HepG2 (cell line): Measurements from ENCODE around the gene RTEL1. TPM values are rescaled to one million over a fixed set of nuclear protein-coding genes. Genes with fewer than 3 reads are reported as not detected.
A peak's percentile ranks its signal among the peaks of the same experiment; 100 is the strongest.

Source experiments
- BRCA1 ChIP-seq: sonication (generic); formaldehyde crosslinking; IDR thresholded peaks from 2 replicates; pipeline ENCODE4 v1.4.0; 2020; ENCODE audit warnings: missing genetic modification reagents
- CBFB ChIP-seq: sonication (generic); formaldehyde crosslinking; IDR thresholded peaks from 2 replicates; pipeline ENCODE4 v1.4.0; 2020; ENCODE audit warnings: missing genetic modification reagents
- ESRRA ChIP-seq: sonication (generic); formaldehyde crosslinking; IDR thresholded peaks from 2 replicates; pipeline ENCODE4 v1.5.1; 2020; ENCODE audit warnings: mild to moderate bottlenecking, low read depth, missing genetic modification reagents
- EZH2 ChIP-seq: conservative IDR thresholded peaks from 2 replicates; pipeline ENCODE4 v1.6.1; 2012; ENCODE audit warnings: mild to moderate bottlenecking, low read depth, low read length, moderate library complexity
- HOXA9 ChIP-seq: sonication (generic); formaldehyde crosslinking; IDR thresholded peaks from 2 replicates; pipeline ENCODE4 v1.8.1; 2022; ENCODE audit warnings: missing genetic modification reagents, mild to moderate bottlenecking, moderate library complexity, borderline replicate concordance
- IRX3 ChIP-seq: sonication (generic); formaldehyde crosslinking; IDR thresholded peaks from 2 replicates; pipeline ENCODE4 v1.8.1; 2023; ENCODE audit warnings: mild to moderate bottlenecking, low read depth, missing genetic modification reagents, borderline replicate concordance
- NFKB2 ChIP-seq: sonication (generic); formaldehyde crosslinking; IDR thresholded peaks from 2 replicates; pipeline ENCODE4 v1.4.0; 2020; ENCODE audit warnings: missing genetic modification reagents, borderline replicate concordance
- RBFOX2 ChIP-seq: fragments of 200-400 bp; formaldehyde crosslinking; IDR thresholded peaks from 2 replicates; pipeline ENCODE4 v1.6.1; 2017; ENCODE audit warnings: low read depth, mild to moderate bottlenecking, low read length
- SAFB2 ChIP-seq: sonication (generic); formaldehyde crosslinking; IDR thresholded peaks from 2 replicates; pipeline ENCODE4 v1.5.1; 2020; ENCODE audit warnings: missing genetic modification reagents, low read depth, mild to moderate bottlenecking, borderline replicate concordance
- THAP11 ChIP-seq: IDR thresholded peaks from 2 replicates; pipeline ENCODE4 v1.6.1; 2016; ENCODE audit warnings: missing biosample characterization, missing genetic modification reagents
- ZNF3 ChIP-seq: IDR thresholded peaks from 2 replicates; pipeline ENCODE4 v1.7.0; 2017; ENCODE audit warnings: inconsistent platforms
- ZNF598 ChIP-seq: sonication (generic); formaldehyde crosslinking; IDR thresholded peaks from 2 replicates; pipeline ENCODE4 v1.5.1; 2020; ENCODE audit warnings: mild to moderate bottlenecking, missing genetic modification reagents, borderline replicate concordance
- ZNF607 ChIP-seq: sonication (generic); formaldehyde crosslinking; IDR thresholded peaks from 2 replicates; pipeline ENCODE4 v1.5.1; 2020; ENCODE audit warnings: missing genetic modification reagents, mild to moderate bottlenecking, borderline replicate concordance
- ZNF776 ChIP-seq: sonication (generic); formaldehyde crosslinking; IDR thresholded peaks from 2 replicates; pipeline ENCODE4 v1.4.0; 2020; ENCODE audit warnings: mild to moderate bottlenecking, missing genetic modification reagents
- polyA plus RNA-seq, 8 experiments: library from polyadenylated mRNA; depleted of rRNA in 3 of 8; stranded (reverse) in 7 of 8; unstranded in 1 of 8; fragments of >200 nt; fragmentation: Illumina TruSeq in 4 of 8; extraction: Trizol in 4 of 8; gene quantifications; 2 replicates each; pipeline versions ENCODE4 v1.2.1 to v1.2.3, GENCODE V29; 2011 to 2016; ENCODE audit warnings: low read depth in 4 of 8, missing spikeins in 1 of 8, mixed read lengths in 1 of 8; ENCODE audit not compliant: insufficient read depth in 1 of 8
- total RNA-seq, 5 experiments: library from RNA; depleted of rRNA; stranded (reverse); fragments of >200 nt; fragmentation: Illumina TruSeq; extraction: Trizol; gene quantifications; 2 replicates each; pipeline ENCODE4 v1.2.3, GENCODE V29; 2016; ENCODE audit warnings: low read depth in 1 of 5
- TF ChIP-seq, protein P1 (sequence below): sonication (generic); formaldehyde crosslinking; IDR thresholded peaks from 2 replicates; pipeline ENCODE4 v1.5.0; 2020; ENCODE audit warnings: mild to moderate bottlenecking, missing genetic modification reagents, borderline replicate concordance
- TF ChIP-seq, protein P2 (sequence below): sonication (generic); formaldehyde crosslinking; IDR thresholded peaks from 2 replicates; pipeline ENCODE4 v1.5.0; 2020; ENCODE audit warnings: mild to moderate bottlenecking, missing genetic modification reagents, borderline replicate concordance
- TF ChIP-seq, protein P3 (sequence below): sonication (generic); formaldehyde crosslinking; IDR thresholded peaks from 2 replicates; pipeline ENCODE4 v1.4.0; 2020; ENCODE audit warnings: missing genetic modification reagents
- TF ChIP-seq, protein P4 (sequence below): sonication (generic); formaldehyde crosslinking; IDR thresholded peaks from 2 replicates; pipeline ENCODE4 v1.4.0; 2020; ENCODE audit warnings: missing genetic modification reagents

RTEL1 gene
- total and polyA plus RNA-seq, 2 of the 13 experiments (the other 11 are each of a cell fraction or from before 2014, with no cell fraction given): 21.8 to 36.4 TPM

DNA sequence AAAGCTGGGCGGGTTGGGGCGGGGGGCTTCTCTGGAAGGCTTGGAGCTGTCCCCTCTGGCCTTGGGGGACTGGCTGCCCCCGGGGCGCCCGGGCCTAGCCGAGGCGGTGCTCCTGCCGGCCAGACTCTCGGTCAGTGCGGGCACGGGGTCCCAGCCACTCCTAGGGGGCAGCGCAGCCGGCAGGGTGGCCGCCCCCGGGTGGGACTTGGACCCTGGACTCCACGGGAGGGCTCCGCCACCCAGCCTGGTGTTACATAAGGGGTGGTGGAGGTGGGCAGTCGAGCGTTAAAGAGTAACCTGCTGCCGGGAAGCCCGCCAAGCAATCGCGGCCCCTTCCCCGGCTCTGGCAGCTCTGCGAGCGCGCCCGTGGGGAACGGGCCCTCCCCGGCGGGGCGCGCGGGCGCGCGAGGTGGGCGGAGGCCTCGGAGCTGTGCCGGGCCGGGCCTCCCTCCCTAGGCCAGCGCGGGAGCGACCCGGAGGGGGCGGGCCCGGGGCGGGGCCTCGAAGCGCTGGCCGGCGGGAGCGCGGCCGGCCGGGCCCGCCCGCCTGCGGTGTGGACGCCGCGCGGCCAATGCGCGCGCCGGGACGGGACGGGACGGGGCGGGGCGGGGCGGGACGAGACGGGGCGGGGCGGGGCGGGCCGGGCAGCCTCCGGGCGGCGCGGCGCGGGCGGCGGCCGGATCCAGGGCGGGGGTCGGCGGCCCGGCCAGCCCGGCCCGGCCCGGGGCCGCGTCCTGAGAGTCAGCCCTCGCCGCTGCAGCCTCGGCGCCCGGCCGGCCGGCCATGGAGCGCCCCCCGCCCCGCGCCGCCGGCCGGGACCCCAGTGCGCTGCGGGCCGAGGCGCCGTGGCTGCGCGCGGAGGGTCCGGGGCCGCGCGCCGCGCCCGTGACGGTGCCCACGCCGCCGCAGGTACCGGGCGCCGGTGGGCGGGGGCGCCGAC, 81.3 kb downstream of the RTEL1 start, which contains the start of gene SLC2A4RG (continued):
- peak; percentile 89; the same call in 1 of the 2 replicates for TF ChIP-seq IRX3 (CRISPR knock-in tag)
- TF ChIP-seq, protein P1, sequence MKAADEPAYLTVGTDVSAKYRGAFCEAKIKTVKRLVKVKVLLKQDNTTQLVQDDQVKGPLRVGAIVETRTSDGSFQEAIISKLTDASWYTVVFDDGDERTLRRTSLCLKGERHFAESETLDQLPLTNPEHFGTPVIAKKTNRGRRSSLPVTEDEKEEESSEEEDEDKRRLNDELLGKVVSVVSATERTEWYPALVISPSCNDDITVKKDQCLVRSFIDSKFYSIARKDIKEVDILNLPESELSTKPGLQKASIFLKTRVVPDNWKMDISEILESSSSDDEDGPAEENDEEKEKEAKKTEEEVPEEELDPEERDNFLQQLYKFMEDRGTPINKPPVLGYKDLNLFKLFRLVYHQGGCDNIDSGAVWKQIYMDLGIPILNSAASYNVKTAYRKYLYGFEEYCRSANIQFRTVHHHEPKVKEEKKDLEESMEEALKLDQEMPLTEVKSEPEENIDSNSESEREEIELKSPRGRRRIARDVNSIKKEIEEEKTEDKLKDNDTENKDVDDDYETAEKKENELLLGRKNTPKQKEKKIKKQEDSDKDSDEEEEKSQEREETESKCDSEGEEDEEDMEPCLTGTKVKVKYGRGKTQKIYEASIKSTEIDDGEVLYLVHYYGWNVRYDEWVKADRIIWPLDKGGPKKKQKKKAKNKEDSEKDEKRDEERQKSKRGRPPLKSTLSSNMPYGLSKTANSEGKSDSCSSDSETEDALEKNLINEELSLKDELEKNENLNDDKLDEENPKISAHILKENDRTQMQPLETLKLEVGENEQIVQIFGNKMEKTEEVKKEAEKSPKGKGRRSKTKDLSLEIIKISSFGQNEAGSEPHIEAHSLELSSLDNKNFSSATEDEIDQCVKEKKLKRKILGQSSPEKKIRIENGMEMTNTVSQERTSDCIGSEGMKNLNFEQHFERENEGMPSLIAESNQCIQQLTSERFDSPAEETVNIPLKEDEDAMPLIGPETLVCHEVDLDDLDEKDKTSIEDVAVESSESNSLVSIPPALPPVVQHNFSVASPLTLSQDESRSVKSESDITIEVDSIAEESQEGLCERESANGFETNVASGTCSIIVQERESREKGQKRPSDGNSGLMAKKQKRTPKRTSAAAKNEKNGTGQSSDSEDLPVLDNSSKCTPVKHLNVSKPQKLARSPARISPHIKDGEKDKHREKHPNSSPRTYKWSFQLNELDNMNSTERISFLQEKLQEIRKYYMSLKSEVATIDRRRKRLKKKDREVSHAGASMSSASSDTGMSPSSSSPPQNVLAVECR (CRISPR knock-in tag): peak; percentile 93
- peak; percentile 65; the same call in 1 of the 2 replicates for TF ChIP-seq ESRRA (CRISPR knock-in tag)
- TF ChIP-seq HOXA9 (CRISPR knock-in tag): peak; percentile 48; the same call in 1 of the 2 replicates
- TF ChIP-seq NFKB2 (CRISPR knock-in tag): peak; percentile 69
- peak; percentile 86; the same call in 1 of the 2 replicates for TF ChIP-seq BRCA1
- TF ChIP-seq CBFB (CRISPR knock-in tag): peak; percentile 76; the same call in 1 of the 2 replicates
- TF ChIP-seq ZNF3: no peak
- no peak for TF ChIP-seq EZH2
- peak; percentile 49; the same call in 1 of the 2 replicates for TF ChIP-seq SAFB2 (CRISPR knock-in tag)
- peak; percentile 91 for TF ChIP-seq ZNF607
- TF ChIP-seq ZNF776 (CRISPR knock-in tag): no peak
- TF ChIP-seq, protein P2, sequence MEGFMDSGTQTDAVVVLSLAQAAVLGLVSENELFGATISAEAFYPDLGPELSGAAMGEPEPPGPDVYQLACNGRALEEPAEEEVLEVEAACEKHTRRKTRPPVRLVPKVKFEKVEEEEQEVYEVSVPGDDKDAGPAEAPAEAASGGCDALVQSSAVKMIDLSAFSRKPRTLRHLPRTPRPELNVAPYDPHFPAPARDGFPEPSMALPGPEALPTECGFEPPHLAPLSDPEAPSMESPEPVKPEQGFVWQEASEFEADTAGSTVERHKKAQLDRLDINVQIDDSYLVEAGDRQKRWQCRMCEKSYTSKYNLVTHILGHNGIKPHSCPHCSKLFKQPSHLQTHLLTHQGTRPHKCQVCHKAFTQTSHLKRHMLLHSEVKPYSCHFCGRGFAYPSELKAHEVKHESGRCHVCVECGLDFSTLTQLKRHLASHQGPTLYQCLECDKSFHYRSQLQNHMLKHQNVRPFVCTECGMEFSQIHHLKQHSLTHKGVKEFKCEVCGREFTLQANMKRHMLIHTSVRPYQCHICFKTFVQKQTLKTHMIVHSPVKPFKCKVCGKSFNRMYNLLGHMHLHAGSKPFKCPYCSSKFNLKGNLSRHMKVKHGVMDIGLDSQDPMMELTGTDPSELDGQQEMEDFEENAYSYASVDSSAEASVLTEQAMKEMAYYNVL: peak; percentile 30; the same call in 1 of the 2 replicates
- TF ChIP-seq, protein P3, sequence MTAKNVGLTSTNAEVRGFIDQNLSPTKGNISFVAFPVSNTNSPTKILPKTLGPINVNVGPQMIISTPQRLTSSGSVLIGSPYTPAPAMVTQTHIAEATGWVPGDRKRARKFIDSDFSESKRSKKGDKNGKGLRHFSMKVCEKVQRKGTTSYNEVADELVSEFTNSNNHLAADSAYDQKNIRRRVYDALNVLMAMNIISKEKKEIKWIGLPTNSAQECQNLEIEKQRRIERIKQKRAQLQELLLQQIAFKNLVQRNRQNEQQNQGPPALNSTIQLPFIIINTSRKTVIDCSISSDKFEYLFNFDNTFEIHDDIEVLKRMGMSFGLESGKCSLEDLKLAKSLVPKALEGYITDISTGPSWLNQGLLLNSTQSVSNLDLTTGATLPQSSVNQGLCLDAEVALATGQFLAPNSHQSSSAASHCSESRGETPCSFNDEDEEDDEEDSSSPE (CRISPR knock-in tag): peak; percentile 92
- peak; percentile 81 for TF ChIP-seq THAP11 (CRISPR knock-in tag)
- TF ChIP-seq, protein P4, sequence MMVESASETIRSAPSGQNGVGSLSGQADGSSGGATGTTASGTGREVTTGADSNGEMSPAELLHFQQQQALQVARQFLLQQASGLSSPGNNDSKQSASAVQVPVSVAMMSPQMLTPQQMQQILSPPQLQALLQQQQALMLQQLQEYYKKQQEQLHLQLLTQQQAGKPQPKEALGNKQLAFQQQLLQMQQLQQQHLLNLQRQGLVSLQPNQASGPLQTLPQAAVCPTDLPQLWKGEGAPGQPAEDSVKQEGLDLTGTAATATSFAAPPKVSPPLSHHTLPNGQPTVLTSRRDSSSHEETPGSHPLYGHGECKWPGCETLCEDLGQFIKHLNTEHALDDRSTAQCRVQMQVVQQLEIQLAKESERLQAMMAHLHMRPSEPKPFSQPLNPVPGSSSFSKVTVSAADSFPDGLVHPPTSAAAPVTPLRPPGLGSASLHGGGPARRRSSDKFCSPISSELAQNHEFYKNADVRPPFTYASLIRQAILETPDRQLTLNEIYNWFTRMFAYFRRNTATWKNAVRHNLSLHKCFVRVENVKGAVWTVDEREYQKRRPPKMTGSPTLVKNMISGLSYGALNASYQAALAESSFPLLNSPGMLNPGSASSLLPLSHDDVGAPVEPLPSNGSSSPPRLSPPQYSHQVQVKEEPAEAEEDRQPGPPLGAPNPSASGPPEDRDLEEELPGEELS (CRISPR knock-in tag): peak; percentile 82; the same call in 1 of the 2 replicates
- TF ChIP-seq ZNF598 (CRISPR knock-in tag): no peak; the same call in 1 of the 2 replicates
- peak; percentile 98 for TF ChIP-seq RBFOX2
